GM21515 (cell line): ENCODE data around the gene WDR17.
"Not testable (repeated sequence)": the region's sequence is repeated elsewhere in the genome, so short reads cannot be mapped to it uniquely, and the experiment has no call there.

Source experiments
- ATAC-seq: cut with Tn5 transposase; IDR thresholded peaks from one replicate; pipeline ENCODE4 v1.9.1; 2021; ENCODE audit not compliant: unreplicated experiment

The WDR17 gene

DNA sequence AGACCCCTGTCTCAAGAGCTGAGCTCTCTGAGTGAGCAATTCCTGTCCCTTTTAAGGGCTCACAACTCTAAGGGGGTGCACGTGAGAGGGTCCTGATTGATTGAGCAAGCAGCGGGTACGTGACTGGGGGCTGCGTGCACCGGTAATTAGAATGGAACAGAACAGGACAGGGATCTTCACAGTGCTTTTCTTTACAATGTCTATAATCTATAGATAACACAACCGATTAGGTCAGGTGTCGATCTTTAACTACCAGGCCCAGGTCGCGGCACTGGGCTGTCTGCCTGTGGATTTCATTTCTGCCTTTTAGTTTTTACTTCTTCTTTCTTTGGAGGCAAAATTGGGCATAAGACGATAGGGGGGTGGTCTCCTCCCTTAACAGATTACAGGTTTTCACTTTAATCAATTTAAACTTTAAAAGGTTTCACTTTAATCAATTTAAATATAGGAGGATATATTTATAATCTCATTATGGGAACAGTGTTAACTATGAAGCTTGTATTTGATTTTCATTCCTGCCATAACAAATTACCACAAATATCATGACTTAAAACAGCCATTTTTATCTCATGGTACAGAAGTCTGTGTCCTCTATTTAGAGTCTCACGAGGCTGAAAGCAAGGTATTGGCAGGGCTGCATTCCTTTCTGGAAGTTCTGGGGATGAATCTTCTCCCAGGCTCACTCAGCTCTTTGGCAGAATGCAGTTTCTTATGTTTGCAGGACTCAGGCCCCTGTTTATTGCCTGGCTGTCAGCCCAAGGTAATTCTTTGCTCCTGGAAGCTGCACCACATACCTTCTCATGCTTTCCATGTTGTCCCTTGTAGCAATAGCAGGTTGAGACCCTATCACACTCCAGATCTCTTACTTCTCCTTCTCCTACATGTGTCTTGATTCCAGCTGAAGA lies 124.5 kb downstream of the WDR17 start:
- ATAC-seq: no peak

DNA sequence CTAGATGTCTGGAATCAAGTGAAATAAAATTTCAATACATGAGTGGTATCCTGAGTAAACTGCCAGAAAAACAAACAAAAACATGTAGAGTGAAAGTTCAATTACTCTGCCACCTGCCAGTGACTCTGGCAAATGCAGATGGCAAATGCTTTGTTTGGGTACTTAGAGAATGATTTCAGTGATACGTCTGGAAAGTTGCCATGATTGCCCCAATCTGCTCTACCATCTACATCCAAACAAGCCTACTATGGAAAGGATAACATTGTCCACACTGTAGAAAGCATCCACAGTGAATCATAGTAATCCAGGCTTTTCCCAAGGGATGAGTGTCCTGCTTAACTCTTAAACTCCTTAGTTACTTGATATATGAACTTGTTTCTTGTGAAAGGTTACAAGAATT lies 126.3 kb downstream of the WDR17 start:
- no peak for ATAC-seq

DNA sequence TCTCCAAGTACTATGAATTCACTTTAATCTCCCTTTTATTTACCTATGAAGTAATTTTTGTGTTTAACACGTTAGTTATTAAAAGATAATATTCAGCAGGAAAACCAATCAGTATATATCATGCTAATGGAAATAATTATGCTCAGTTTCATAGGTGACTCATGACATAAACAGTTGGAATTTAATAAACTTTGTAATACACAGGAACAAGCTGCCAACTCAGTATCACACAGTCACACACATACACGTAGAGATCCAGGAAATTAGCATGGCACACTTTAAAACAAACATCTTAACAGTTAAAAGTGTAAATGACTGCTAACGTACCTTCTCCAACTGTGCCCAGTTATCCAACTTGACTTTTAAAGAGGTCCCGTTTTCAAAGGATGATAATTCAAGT lies 127.5 kb downstream of the WDR17 start:
- ATAC-seq: no peak

DNA sequence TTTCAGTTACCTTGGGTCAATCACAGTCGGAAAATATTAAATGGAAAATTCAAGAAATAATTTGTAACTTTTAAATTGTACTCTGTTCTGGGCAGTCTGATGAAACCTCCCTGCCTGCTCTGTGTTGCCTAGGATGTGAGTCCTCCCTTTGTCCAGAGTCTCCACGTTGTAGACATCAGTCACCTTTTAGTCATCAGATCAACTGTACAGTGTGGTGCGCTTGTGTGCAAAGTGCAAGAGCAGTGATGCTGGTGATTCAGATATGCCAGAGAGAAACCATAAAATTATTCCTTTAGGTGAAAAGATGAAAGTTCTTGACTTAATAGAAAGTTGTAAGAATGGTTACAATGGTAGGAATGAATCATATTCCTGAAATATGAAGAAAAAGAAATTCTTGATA lies 128.3 kb downstream of the WDR17 start:
- ATAC-seq: no peak

DNA sequence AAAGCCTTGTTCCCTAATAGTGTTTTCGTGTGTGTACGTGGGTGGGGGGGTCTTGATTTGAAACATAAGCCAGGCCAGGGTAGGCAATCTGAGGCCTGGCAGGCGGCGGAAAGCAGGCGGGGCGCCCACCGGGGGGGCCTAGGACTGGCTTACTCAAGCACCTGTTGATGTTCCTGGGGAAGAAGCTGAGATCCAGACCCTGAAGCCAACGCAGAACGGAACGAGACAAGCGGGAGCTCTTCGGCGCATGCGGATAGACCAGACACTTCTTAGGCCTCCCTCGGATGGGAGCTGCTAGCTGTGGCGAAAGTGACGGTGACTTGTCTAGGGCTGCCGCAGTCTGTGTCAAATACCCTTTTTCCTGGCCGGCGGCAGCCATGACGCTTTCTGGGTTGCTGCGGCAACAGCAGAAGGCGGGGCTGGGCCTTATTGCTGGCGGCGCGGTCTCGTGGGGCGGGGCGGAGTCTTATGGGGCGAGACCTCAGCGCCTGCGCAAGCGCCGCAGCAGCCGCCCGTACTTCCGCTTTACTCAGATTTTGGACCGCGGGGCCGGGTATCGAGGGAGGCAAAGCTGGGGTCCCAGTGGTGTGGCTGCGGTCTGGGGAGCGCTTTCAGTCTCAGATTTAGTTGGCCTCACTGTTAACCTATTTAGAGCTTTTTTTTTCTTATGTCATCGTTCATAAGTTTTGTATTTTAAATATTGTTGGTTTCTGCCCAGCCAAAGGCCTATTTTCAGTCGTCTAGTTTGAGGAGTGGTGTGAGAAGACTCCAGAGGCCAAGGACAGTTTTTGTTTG lies 129.7 kb downstream of the WDR17 start, which contains the start of gene SPATA4:
SPATA4 (minus strand) TSS at position 402 of the 795 bp plus-strand sequence; CDS start at position 379, 23 bp downstream.
- peak; percentile 99 for ATAC-seq

DNA sequence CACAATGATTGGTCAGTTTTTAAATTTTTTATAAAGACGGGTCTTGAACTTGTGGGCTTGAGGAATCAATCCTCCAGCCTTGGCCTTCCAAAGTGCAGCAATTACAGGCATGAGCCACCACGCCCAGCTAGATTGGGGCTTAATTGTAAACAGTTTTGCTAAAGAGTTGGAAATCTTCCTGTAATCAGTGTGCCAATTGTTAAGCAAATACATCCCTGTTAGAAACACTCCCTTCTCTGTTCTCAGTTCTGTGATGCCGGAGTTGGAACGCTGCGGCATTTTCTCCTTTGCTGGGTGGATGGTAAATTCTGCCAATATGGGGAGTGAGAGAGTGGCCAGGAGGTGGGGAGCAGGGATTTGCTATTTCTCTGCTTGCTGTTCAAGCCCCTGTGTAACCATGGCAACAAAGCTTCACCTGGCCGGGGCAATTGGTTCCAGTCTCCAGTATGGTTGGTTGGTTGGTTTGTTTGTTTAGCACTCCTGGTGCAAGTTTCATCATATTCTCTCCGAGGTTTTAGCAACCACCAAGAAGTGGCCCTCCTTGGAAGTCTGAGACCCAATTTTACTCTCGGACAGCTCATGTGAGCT lies 132.8 kb downstream of the WDR17 start:
- ATAC-seq: no peak

DNA sequence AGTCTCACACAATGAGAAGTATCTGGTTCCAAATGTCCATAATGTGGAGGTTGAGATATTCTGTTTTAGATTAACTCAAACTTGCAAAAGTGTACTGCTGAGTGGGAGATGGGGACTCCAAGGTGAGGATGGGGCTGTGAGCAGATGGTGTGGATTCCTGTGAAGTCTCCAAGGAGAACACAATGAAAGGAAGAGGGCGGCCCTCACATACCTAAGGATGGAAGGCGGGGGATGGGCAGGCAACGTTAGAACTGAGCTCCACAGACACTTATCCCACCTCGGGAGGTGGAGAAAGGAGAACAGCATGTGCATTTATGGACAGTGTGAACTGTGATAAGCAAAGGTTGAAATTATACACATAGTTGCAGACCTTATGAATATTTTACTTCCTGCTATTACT lies 139.7 kb downstream of the WDR17 start:
- no peak for ATAC-seq

DNA sequence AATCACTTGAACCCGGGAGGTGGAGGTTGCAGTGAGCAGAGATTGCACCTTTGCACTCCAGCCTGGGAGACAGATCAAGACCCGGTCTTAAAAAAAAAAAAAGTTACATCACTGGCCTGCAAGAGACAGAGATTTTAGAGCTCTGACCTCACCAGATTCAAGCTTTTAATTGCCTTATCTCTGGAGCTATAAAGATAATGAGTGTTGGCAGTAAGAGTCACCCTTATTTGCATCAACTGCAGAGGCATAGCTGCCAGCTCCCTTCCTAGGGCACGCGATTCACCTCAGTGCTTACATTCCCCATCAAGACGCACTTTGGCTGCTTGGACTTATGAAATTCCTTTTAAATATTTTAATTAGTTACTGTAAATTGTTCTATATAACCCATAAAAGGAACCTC lies 142.2 kb downstream of the WDR17 start:
- no peak for ATAC-seq

DNA sequence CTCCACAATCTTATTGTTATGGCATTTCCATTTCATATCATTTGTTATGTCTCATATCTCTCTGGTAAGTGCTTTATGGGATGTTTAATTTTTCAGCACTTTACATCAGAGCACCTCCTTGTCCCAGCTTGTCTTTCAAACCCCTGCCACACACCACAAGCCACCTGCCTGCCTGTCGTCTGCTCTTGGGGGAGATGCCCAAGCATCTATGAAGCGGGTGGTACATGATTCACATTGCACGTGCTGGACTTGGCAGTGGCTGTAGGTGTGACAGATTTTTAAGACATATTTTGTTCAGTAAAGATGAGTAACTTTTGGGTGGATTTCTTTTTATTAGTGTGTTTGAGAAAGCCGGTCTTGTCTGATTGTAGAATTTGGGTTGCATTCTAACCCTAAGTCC lies 143.9 kb downstream of the WDR17 start:
- no peak for ATAC-seq

DNA sequence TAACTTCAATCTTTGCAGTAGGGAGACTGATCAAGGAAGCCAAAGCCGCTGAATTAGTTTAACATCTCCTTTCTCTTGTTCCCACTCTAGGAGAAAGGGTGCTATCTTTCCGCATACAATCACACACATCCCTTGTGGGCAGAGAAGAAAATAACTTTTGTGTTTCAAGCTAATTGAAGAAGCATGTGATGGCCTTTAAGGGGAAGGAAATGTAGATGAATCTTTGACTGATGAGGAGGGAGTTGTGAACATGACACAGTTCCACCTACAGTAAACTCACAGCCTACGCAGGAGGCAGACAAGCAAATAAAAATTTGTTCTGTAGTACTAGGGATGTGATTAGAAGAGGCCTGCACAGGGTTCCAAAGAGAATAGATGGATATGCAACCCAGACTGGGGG lies 144.5 kb downstream of the WDR17 start:
- no peak for ATAC-seq

DNA sequence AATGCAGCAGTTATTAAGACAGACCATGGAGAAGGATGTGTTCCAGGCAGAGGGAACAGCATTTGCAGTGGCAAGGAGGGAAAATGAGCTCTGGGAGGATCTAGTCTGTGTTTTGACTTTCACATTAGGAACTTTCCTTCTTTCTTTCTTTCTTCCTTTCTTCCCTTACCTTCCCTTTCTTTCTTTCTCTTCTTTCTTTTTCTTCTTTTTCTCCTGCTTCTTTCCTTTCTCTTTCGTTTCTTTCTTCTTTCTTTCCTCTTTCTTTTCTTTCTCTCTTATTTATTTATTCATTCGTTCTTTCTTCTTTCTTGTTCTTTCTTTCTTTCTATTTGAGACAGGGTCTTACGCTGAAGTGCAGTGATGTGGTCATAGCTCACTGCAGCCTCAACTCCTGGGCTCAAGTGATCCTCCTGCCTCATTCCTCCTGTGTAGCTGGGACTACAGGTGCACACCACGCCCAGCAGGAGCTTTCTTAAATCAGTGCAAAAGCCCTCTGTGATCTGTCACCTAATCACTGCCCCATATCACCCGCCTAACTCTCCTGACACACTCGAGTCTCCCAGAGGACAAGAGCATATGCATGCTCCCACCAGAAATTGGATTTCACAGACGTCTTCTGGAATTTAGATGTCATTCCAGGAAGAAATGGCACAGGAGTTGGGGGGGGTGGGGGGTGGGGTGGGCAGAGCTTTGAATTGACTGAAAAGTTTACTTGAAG lies 145.1 kb downstream of the WDR17 start:
- no peak for ATAC-seq

DNA sequence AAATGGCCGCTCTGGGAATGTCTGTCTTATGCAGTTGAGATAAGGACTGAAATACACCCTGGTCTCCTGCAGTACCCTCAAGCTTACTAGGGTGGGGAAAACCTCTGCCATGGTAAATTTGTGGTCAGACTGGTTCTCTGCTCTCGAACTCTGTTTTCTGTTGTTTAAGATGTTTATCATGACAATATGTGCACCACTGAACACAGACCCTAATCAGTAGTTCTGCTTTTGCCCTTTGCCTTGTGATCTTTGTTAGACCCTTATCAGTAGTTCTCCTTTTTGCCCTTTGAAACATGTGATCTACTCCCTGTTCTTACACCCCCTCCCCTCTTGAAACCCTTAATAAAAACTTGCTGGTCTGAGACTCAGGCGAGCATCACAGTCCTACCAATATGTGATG lies 146.7 kb downstream of the WDR17 start:
- not testable (repeated sequence) for ATAC-seq

DNA sequence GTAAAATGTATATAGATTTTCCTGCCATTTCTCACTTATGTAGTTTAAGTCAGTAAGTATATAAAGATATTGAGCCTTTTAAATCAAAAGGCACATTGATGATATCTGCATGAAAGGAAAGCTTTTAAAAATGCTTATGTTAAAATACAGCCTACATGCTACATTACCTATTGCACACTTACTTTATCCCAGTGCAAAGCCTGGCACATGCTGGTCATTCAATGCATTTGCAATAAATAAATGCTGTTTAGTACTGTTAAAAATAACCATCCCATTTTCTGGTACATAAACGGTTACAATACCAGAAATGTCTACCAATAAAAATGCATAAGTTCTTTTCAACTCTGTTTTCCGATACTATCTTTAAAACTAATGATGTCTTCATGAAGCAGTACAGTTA lies 151.9 kb downstream of the WDR17 start:
- no peak for ATAC-seq

DNA sequence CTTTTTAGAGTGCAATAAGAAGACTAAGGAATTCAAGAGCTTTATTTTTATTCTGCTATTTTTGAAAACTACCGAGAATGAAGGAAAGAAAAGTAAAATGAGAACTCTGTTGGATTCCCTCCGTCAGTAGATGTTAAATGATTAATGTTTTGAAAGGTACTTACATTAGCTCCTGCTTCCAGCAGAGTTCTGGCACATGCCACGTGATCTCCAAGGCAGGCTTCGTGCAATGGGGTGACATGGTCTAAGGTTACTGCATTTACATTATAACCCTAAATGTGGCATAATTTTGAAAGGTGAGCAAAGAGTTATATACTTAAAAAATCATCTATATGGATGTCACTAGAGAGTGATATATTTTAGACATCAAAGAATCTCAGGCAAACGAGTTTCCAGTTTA lies 156.5 kb downstream of the WDR17 start:
- ATAC-seq: no peak

DNA sequence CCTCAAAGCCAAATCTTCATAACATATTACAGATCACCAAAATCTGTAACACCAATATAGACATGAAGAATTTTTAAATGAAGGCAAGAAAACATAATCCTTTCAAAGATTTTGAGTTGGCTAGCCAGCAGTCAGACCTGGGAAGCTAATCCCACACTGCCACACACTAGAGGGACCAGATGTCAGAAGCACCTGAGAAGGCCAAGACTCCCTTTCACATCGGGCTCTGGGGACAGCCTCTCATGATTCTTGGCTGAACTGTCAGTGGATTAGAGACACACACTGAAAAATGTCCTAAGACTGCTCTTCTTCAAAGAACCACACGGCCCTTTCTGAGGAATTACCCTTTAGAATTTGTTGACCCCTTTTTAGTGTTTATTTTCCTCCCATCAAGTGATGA lies 157.9 kb downstream of the WDR17 start:
- no peak for ATAC-seq

DNA sequence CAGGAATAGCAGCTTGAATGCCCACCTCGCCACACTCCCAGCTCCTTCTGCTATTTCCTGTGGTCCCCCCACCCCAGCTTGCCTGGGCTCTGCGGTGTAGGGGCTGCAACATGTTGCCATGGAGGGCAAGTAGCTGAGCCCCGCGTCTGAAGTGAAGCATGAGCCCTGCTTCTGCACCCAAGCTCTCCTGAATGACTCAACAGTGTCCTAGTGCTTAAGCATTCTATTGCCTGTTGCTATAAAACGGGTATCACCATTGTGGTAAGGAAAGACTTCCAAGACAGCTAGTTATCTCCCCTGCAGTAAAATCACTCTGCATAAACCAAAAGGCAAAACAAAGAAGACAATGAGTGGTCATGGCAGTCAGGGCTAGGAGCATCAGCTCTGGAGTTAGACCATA lies 161.1 kb downstream of the WDR17 start:
- ATAC-seq: no peak

DNA sequence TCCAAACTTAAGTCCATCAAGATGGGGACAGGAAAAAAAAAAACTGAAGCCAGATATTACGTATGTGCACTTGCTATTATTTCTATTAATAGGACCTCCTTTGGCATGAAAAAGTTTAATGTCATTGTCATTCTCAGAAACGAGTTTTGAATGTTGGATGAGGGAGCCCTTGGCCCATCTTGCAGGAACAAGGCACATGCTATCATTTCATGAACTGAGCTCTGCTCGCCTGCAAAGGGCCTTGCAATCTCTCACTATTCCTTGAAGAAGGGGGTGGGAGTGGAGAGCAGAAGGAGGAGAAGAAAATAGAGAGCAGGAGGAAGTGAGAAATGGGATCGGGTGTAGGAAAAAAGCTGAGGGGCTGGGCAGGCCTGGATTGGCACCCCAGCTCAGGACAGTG lies 164.0 kb downstream of the WDR17 start:
- ATAC-seq: no peak
